PC-3 (cell line): ENCODE measurements around the gene DEPDC1.

Experiments
- CTCF ChIP-seq: fragments of 300-600 bp; sonication (generic); conservative IDR thresholded peaks from 2 replicates; pipeline ENCODE4 v1.5.1; 2017; ENCODE audit warnings: antibody characterized with exemption, low read depth, mild to moderate bottlenecking, low read length
- EZH2 ChIP-seq: fragments of 300-600 bp; sonication (generic); IDR thresholded peaks from one replicate; pipeline ENCODE4 v1.6.1; 2017; ENCODE audit warnings: antibody characterized with exemption, mild to moderate bottlenecking, low read length; ENCODE audit not compliant: unreplicated experiment
- EZH2phosphoT487 ChIP-seq: fragments of 300-600 bp; sonication (generic); IDR thresholded peaks from 2 replicates; pipeline ENCODE4 v1.6.1; 2018; ENCODE audit warnings: mild to moderate bottlenecking, antibody characterized with exemption, low read length, borderline replicate concordance

- no peak for TF ChIP-seq CTCF
- TF ChIP-seq EZH2phosphoT487 = no peak
- no peak for TF ChIP-seq EZH2
Measured at GRCh38 chr1:68456202-68456601, 40.7 kb downstream of the DEPDC1 start.
